ENCODE measurements around the gene GSE1. TPM values are rescaled to one million over a fixed set of nuclear protein-coding genes. Genes with fewer than 3 reads are reported as not detected.

The GSE1 gene
- total RNA-seq (10 to 100 TPM; 84.8 to 93.0 TPM), polyA plus RNA-seq (ENCODE audit: insufficient read length in 6 of 6) (100 to 1,000 TPM in 5 of 6 donors, 10 to 100 TPM in 1; 97.5 to 148 (median 119) TPM)
- long read RNA-seq, donor 1, partial matches to known transcripts, result 13 of 17 reads
- long read RNA-seq, donor 1, other reads (novel, unspliced or antisense), result 0 of 17 reads
- long read RNA-seq, donor 2, full-length matches to known transcripts, result 7 of 12 reads
- long read RNA-seq, donor 2, partial matches to known transcripts, result 5 of 12 reads
- long read RNA-seq, donor 2, other reads (novel, unspliced or antisense), result 0 of 12 reads
- long read RNA-seq, donor 3, partial matches to known transcripts, result 0 of 4 reads
- long read RNA-seq, donor 3, other reads (novel, unspliced or antisense), result 0 of 4 reads
- long read RNA-seq, donor 4, partial matches to known transcripts, result 1 of 8 reads
- long read RNA-seq, donor 4, other reads (novel, unspliced or antisense), result 7 of 8 reads
- long read RNA-seq, donor 5, partial matches to known transcripts, result 9 of 15 reads
- long read RNA-seq, donor 5, other reads (novel, unspliced or antisense), result 0 of 15 reads
- long read RNA-seq, donor 6, partial matches to known transcripts, result 0 of 1 reads
- long read RNA-seq, donor 6, other reads (novel, unspliced or antisense), result 0 of 1 reads
- long read RNA-seq, donor 7, partial matches to known transcripts, result 0 of 2 reads
- long read RNA-seq, donor 7, other reads (novel, unspliced or antisense), result 0 of 2 reads
- long read RNA-seq, donor 8, partial matches to known transcripts, result 15 of 17 reads
- long read RNA-seq, donor 8, other reads (novel, unspliced or antisense), result 0 of 17 reads
- long read RNA-seq, donor 9, result 0 reads
- long read RNA-seq, donor 10, partial matches to known transcripts, result 0 of 6 reads
- long read RNA-seq, donor 10, other reads (novel, unspliced or antisense), result 6 of 6 reads
- long read RNA-seq, donor 11, result 0 reads
- long read RNA-seq, donor 12, partial matches to known transcripts, result 22 of 25 reads
- long read RNA-seq, donor 12, other reads (novel, unspliced or antisense), result 0 of 25 reads

DNA sequence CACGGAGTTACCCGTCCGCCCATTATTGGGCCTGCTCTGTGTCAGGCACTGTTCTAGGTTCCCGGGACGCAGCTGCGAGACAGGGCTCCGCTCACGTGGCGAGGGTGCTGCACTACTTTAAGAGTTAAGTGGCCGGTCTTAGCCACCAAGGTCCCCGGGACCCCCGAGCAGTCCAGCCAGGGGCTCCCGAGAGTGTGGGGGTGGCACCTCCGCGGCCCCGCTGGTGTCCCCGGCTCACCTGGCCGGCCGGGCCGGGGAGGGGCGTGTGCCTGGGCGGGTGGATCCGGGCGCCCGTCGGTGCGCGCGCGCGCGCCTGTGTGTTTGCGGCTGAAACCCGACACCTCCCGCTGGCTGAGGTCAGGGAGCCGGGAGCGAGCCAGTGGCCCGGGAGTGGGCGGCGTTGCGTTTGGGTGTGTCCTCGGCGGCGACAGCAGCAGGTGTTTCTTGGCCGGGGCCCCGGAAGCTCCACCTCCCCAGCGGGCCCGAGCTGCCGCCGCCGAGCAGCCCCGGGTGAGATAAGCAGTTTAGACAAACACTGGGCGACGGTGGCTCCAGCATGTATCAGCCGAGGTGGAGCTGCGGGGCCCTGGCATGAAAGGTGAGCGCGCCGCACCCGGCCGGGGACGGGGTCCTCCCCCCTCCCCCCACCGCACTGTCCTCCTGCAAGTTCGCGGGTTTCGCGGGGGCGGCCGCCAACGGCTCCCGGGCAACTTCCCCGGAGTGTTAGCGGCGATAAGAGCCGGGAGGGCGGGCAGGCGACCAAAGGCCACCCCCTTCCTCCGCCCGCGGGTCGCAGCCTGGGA lies at the start of gene GSE1:
Gene GSE1, plus strand, starts transcription at position 522 of the 803 bp plus-strand sequence. Its CDS starts 70 bp downstream, at position 592.
- no peaks in the 10 kb centered on the region for H3K9me3 ChIP-seq
- no peak for TF ChIP-seq CTCF (IDR thresholded peaks at IDR 0.05)
- peak in 3 of 4 donors; percentile 93 to 97 (median 95) for DNase-seq
- peak within 1 kb of the TSS; percentile 62 to 63 for H3K4me3 ChIP-seq
- H3K27ac ChIP-seq, result peak within 1 kb of the TSS; percentile 89 to 91
- H3K36me3 ChIP-seq, result no peaks in the 10 kb centered on the region
- intact Hi-C loops (cut with DNase I), result loop anchor here in 1 of 2 donors (10.0 kb wide), 1 partner anchor 58 kb away; no protein-coding TSS in a partner anchor
- H3K27me3 ChIP-seq, result no peaks in the 10 kb centered on the region
- ATAC-seq, result peak; percentile 46
- H3K4me1 ChIP-seq, result peaks cover 56 to 89% of the 10 kb centered on the region in 2 donors

DNA sequence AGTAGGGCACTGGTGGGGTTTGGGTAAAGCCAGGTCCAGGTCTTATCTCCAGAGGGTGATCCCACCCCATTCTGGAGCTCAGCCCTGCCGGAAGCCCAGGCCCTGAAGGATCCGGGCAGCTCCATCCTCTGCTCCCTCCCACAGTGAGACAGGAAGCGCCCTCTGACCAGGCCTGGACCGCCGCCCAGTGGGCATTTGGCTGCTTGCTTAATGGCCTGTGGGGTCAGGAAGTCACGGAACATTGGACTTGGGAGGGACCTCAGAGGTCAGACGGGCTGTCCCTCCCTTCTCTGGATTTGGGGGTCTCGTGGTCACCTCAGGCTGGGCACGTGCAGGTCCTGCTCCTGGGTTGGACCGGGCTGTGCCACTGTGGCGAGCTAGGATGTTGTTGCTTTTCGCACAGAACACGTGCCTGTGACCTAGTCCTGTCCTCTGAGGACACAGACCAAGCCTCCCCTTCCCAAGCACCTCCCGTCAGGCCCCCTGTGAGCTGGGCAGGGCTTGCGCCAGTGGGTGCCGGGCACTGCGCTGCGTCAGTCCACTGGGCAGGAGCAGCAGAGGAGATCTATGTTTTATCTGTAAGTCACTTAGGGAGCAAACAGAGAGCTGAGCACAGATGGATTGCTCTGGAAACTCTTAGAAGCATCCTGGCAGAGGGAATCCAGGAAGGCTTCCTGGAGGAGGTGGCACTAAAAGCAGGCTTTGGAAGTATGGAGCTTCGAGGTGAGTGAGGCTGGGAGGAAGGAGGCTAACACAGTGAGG lies 49.4 kb upstream of the GSE1 start:
- H3K36me3 ChIP-seq, result no peaks in the 10 kb centered on the region
- DNase-seq (peak in 3 of 4 donors; percentile 73 to 88 (median 74)), ATAC-seq (peak; percentile 52)
- no peak overlapping the region for H3K4me3 ChIP-seq
- H3K4me1 ChIP-seq, result peaks cover 29 to 95% of the 10 kb centered on the region in 2 donors
- H3K9me3 ChIP-seq, result no peaks in the 10 kb centered on the region
- intact Hi-C loops (cut with DNase I), result no loop called here
- peak overlapping the region; percentile 59 to 74 for H3K27ac ChIP-seq
- H3K27me3 ChIP-seq, result no peaks in the 10 kb centered on the region
- TF ChIP-seq CTCF (IDR thresholded peaks at IDR 0.05), result peak in 1 of 2 donors; percentile 20

DNA sequence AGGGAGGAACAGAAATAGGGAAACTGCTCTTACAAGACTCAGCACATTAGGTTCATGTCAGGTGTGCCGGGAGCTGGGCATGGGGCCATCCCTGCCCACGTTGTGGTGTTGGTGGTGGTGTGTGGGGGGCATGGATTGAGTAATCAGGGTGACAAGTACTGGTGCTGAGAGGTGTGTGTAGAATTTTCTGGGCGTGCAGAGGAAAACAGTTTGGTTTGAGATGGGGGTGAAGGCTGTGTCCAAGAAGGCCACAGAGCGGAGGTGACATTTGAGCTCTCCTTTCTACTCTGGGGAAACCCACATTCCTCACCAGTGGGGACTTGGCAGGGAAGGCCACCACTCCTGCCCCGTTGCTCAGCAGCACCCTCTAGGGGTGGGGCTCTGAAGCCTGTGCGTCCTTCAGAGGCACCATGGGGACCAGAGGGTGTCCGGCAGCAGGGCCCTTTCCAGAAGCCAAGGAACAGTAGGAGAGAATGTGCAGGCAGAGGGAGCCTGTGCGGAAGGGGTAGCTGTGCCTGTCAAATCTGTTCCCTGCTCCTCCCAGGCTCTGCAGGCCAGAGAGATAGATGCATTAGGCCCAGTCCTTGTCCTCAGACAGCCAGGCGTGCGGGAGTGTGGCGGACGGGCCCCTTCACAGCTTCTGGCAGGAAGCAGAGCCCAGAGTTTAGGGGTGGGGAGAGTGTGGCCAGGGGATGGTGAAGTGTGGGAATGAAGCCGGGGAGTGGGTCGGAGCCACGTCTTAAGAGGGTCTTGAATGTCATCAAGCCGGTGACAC lies 48.7 kb upstream of the GSE1 start:
- Histone ChIP-seq H3K27ac (peak overlapping the region; percentile 59 to 74), H3K9me3 (no peaks in the 10 kb centered on the region), H3K36me3 (no peaks in the 10 kb centered on the region), H3K27me3 (no peaks in the 10 kb centered on the region), H3K4me3 (no peak overlapping the region), H3K4me1 (peaks cover 36 to 95% of the 10 kb centered on the region in 2 donors)
- peak in 2 of 4 donors; percentile 50 to 87 for DNase-seq
- peak; percentile 42 to 51 for TF ChIP-seq CTCF (IDR thresholded peaks at IDR 0.05)
- ATAC-seq, result peak; percentile 29
- intact Hi-C loops (cut with DNase I), result no loop called here

DNA sequence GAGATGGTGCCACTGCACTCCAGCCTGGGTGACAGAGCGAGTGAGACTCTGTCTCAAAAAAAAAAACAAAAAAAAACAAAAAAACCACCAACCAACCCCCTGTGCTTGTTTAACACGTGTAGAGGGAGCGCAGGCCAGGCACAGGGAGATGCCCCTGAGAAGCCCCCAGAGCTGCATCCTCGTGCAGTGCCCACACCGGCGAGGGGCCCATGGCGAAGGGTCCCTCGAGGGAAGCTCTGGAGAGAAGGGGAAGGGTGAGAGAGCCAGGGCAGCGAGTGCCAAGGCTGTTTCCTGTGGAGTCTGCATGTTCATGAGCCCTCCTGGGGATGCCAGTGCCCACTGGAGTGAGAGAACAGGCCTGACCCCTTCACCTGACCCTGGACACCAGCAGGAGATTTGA lies 47.8 kb upstream of the GSE1 start:
- Histone ChIP-seq H3K27ac (no peak overlapping the region), H3K4me3 (no peak overlapping the region), H3K4me1 (peaks cover 45 to 95% of the 10 kb centered on the region in 2 donors), H3K9me3 (no peaks in the 10 kb centered on the region), H3K27me3 (no peaks in the 10 kb centered on the region), H3K36me3 (no peaks in the 10 kb centered on the region)
- no peak for TF ChIP-seq CTCF (IDR thresholded peaks at IDR 0.05)
- DNase-seq, result peak in 1 of 4 donors; percentile 65
- ATAC-seq, result no peak
- intact Hi-C loops (cut with DNase I), result no loop called here

Data from left lung (tissue), 14 donors.